Keratinocyte (primary cell): ENCODE results near the gene TRIM3. TPM values are rescaled to one million over a fixed set of nuclear protein-coding genes. Genes with fewer than 3 reads are reported as not detected.
A peak's percentile ranks its signal among the peaks of the same experiment; 100 is the strongest.

Experiments
- DNase-seq: peaks from one replicate; pipeline ENCODE4 v3.0.0-alpha.2; 2011; ENCODE audit warnings: low read depth, missing footprints, low spot score
- FAIRE-seq: peaks from 2 replicates; lab custom pipeline; 2011; peaks lifted over from hg19 to GRCh38; lab: Jason Lieb, UNC
- H2AFZ ChIP-seq: 2 replicates; pipeline ENCODE4 v1.6.0; 2012; ENCODE audit warnings: low read length, control low read depth, inconsistent platforms; ENCODE audit not compliant: control insufficient read depth
- H3K27ac ChIP-seq: 2 replicates; pipeline ENCODE4 v1.5.1; 2011; ENCODE audit warnings: low read length; ENCODE audit not compliant: control insufficient read depth, insufficient read depth
- H3K27me3 ChIP-seq: 3 replicates; pipeline ENCODE4 v1.6.0; 2011; ENCODE audit warnings: low read length; ENCODE audit not compliant: control insufficient read depth, insufficient read depth; ENCODE audit errors: extremely low read depth
- H3K36me3 ChIP-seq, 2 experiments: 2 replicates in 1 of 2; 3 replicates in 1 of 2; pipeline ENCODE4 v1.5.1; 2011; ENCODE audit warnings: low read length in 2 of 2, mild to moderate bottlenecking in 1 of 2; ENCODE audit not compliant: control insufficient read depth in 2 of 2, insufficient read depth in 2 of 2; ENCODE audit errors: extremely low read depth in 1 of 2
- H3K4me1 ChIP-seq: 3 replicates; pipeline ENCODE4 v1.5.1; 2011; ENCODE audit warnings: low read length; ENCODE audit not compliant: control insufficient read depth, insufficient read depth; ENCODE audit errors: extremely low read depth
- H3K4me2 ChIP-seq: 3 replicates; pipeline ENCODE4 v1.6.0; 2011; ENCODE audit warnings: low read depth, low read length; ENCODE audit not compliant: control insufficient read depth, insufficient read depth; ENCODE audit errors: extremely low read depth
- H3K4me3 ChIP-seq, 3 experiments: fragments of 200-600 bp in 1 of 3; sonication (generic) in 1 of 3; 2 replicates in 2 of 3; 3 replicates in 1 of 3; pipeline ENCODE4 v1.5.1; 2011 to 2016; ENCODE audit warnings: low read length in 3 of 3, mild to moderate bottlenecking in 3 of 3, control low read depth in 2 of 3, inconsistent platforms in 1 of 3, low read depth in 1 of 3, mixed read lengths in 1 of 3, mixed run types in 1 of 3, moderate library complexity in 1 of 3; ENCODE audit not compliant: control insufficient read depth in 2 of 3, insufficient read depth in 2 of 3; ENCODE audit errors: extremely low read depth in 1 of 3
- H3K79me2 ChIP-seq: 2 replicates; pipeline ENCODE4 v1.6.0; 2012; ENCODE audit warnings: low read length; ENCODE audit not compliant: control insufficient read depth, insufficient read depth
- H3K9ac ChIP-seq: 3 replicates; pipeline ENCODE4 v1.6.0; 2011; ENCODE audit warnings: low read length; ENCODE audit not compliant: control insufficient read depth, insufficient read depth; ENCODE audit errors: extremely low read depth
- H3K9me1 ChIP-seq: 3 replicates; pipeline ENCODE4 v1.6.0; 2011; ENCODE audit warnings: low read length; ENCODE audit not compliant: control insufficient read depth, insufficient read depth; ENCODE audit errors: extremely low read depth
- H3K9me3 ChIP-seq: 2 replicates; pipeline ENCODE4 v1.5.1; 2012; ENCODE audit warnings: low read depth, low read length; ENCODE audit not compliant: control insufficient read depth
- H4K20me1 ChIP-seq: 3 replicates; pipeline ENCODE4 v1.6.0; 2011; ENCODE audit warnings: low read length; ENCODE audit not compliant: control insufficient read depth, insufficient read depth; ENCODE audit errors: extremely low read depth
- EZH2 ChIP-seq: IDR thresholded peaks from one replicate; pipeline ENCODE4 v1.6.1; 2012; ENCODE audit warnings: inconsistent platforms, mild to moderate bottlenecking, low read length, moderate library complexity
- dilution Hi-C: fragments of 300-500 bp; cut with MboI; formaldehyde crosslinking; loops from one replicate; pipeline ENCODE4 v1.7.0; 2020; ENCODE audit warnings: low sequenced_read_pairs; ENCODE audit not compliant: extremely low pct_ligation_motif_present
- polyA plus RNA-seq, 5 experiments: library from polyadenylated mRNA; depleted of rRNA in 3 of 5; stranded (reverse) in 3 of 5; stranded (forward) in 1 of 5; unstranded in 1 of 5; fragments of >200 nt; gene quantifications; 1 replicate in 1 of 5; 2 replicates in 3 of 5; 3 replicates in 1 of 5; pipeline versions ENCODE4 v1.2.1 to v1.2.3, GENCODE V29; 2011 to 2012; ENCODE audit warnings: missing spikeins in 2 of 5, low read depth in 1 of 5, low replicate concordance in 1 of 5
- TF ChIP-seq, protein P1 (sequence below), 3 experiments: IDR thresholded peaks in 1 of 3; conservative IDR thresholded peaks in 1 of 3; optimal IDR thresholded peaks in 1 of 3; 2 replicates in 2 of 3; 3 replicates in 1 of 3; pipeline versions ENCODE3 to v1.5.1; 2011; ENCODE audit warnings: low read length in 3 of 3, mild to moderate bottlenecking in 3 of 3, moderate library complexity in 2 of 3, control low read depth in 1 of 3, inconsistent platforms in 1 of 3; ENCODE audit not compliant: insufficient read depth in 2 of 3; ENCODE audit errors: extremely low read depth in 1 of 3

The TRIM3 gene
- polyA plus RNA-seq, 1 donor (not counting 4 experiments of a cell fraction or from before 2014, with no cell fraction given), result 10.3 TPM

DNA sequence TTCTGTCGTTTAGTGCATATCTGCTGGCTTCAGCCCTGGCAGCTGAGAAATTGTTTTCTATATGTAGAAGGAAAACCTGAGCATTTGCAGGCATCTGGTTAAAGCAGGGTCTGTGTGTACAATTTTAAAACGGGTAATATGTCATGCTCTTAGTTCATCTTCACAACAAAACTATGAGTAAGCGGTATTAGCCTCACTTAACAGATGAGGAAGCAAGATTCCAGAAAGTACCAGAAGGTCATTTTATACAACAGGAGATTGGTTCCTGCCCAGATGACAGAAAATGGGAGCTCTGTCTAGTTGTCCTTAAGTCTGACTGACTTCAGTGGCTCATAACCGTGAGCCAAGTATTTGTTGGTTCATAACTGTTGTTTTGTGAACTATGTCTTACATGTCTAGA is 8.7 kb upstream of the TRIM3 start:
- H3K27ac ChIP-seq, result peak overlapping the region; percentile 95
- TF ChIP-seq, protein P1, sequence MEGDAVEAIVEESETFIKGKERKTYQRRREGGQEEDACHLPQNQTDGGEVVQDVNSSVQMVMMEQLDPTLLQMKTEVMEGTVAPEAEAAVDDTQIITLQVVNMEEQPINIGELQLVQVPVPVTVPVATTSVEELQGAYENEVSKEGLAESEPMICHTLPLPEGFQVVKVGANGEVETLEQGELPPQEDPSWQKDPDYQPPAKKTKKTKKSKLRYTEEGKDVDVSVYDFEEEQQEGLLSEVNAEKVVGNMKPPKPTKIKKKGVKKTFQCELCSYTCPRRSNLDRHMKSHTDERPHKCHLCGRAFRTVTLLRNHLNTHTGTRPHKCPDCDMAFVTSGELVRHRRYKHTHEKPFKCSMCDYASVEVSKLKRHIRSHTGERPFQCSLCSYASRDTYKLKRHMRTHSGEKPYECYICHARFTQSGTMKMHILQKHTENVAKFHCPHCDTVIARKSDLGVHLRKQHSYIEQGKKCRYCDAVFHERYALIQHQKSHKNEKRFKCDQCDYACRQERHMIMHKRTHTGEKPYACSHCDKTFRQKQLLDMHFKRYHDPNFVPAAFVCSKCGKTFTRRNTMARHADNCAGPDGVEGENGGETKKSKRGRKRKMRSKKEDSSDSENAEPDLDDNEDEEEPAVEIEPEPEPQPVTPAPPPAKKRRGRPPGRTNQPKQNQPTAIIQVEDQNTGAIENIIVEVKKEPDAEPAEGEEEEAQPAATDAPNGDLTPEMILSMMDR (optimal IDR thresholded peaks at IDR 0.05 in 1 of 3, IDR thresholded peaks at IDR 0.05 in 1 of 3, conservative IDR thresholded peaks at IDR 0.05 in 1 of 3; ENCODE audit: extremely low read depth in 1 of 3, insufficient read depth in 2 of 3, low read length in 3 of 3), result no peak
- TF ChIP-seq EZH2, result no peak

GRCh38 chr11:6481924-6482275 is 8.2 kb upstream of the TRIM3 start:
- Histone ChIP-seq H3K27ac (peak overlapping the region; percentile 95), H3K4me2 (peak overlapping the region; percentile 96), H4K20me1 (no peaks in the 10 kb centered on the region), H3K4me1 (peaks cover 17% of the 10 kb centered on the region), H2AFZ (peak overlapping the region; percentile 70), H3K4me3 (peak overlapping the region; percentile 84 to 97 (median 94)), H3K27me3 (no peaks in the 10 kb centered on the region), H3K79me2 (peaks cover 55% of the 10 kb centered on the region), H3K9ac (peak overlapping the region; percentile 97), H3K9me3 (no peaks in the 10 kb centered on the region), H3K36me3 (peaks cover 37 to 51% of the 10 kb centered on the region in 2 experiments), H3K9me1 (peaks cover 3% of the 10 kb centered on the region)
- dilution Hi-C loops, result no loop called here
- TF ChIP-seq, protein P1 (optimal IDR thresholded peaks at IDR 0.05 in 1 of 3, IDR thresholded peaks at IDR 0.05 in 1 of 3, conservative IDR thresholded peaks at IDR 0.05 in 1 of 3; ENCODE audit: extremely low read depth in 1 of 3, insufficient read depth in 2 of 3, low read length in 3 of 3), result no peak
- no peak for TF ChIP-seq EZH2
- DNase-seq, result no peak
- no peak for FAIRE-seq

More for the DNA sequence above, 8.7 kb upstream of the TRIM3 start:
- H3K9ac ChIP-seq, result peak overlapping the region; percentile 97
- H3K27me3 ChIP-seq, result no peaks in the 10 kb centered on the region
- H3K9me1 ChIP-seq, result peaks cover 3% of the 10 kb centered on the region
- FAIRE-seq (no peak), DNase-seq (no peak)
- H4K20me1 ChIP-seq, result no peaks in the 10 kb centered on the region
- H3K4me1 ChIP-seq, result peaks cover 17% of the 10 kb centered on the region
- H3K79me2 ChIP-seq, result peaks cover 55% of the 10 kb centered on the region
- no peaks in the 10 kb centered on the region for H3K9me3 ChIP-seq
- H3K4me3 ChIP-seq, result peak overlapping the region; percentile 84 to 97 (median 94)
- peaks cover 34 to 49% of the 10 kb centered on the region in 2 experiments for H3K36me3 ChIP-seq
- H3K4me2 ChIP-seq, result peak overlapping the region; percentile 96
- dilution Hi-C loops, result no loop called here
- H2AFZ ChIP-seq, result no peak overlapping the region
